H9 (cell line): ENCODE data around the gene NUP210. TPM values are rescaled to one million over a fixed set of nuclear protein-coding genes. Genes with fewer than 3 reads are reported as not detected.

Source experiments
- DNase-seq: peaks from one replicate; pipeline ENCODE4 v3.0.0-alpha.2; 2017
- H2AFZ ChIP-seq: one replicate; pipeline ENCODE4 v1.6.1; 2013; ENCODE audit warnings: mild to moderate bottlenecking, low read length, control low read depth, moderate library complexity
- H2AK5ac ChIP-seq: 2 replicates; pipeline ENCODE4 v1.6.1; 2013; ENCODE audit warnings: low read length, control low read depth, mixed read lengths; ENCODE audit not compliant: insufficient read length
- H2BK120ac ChIP-seq: one replicate; pipeline ENCODE4 v1.6.1; 2013; ENCODE audit warnings: low read depth, mild to moderate bottlenecking, low read length, control low read depth, inconsistent platforms; ENCODE audit not compliant: poor library complexity, severe bottlenecking
- H2BK12ac ChIP-seq: 2 replicates; pipeline ENCODE4 v1.6.1; 2013; ENCODE audit warnings: low read length, control low read depth, mixed read lengths, low read depth; ENCODE audit not compliant: insufficient read length
- H2BK15ac ChIP-seq: 2 replicates; pipeline ENCODE4 v1.6.1; 2013; ENCODE audit warnings: low read depth, low read length, control low read depth
- H2BK20ac ChIP-seq: one replicate; pipeline ENCODE4 v1.6.1; 2013; ENCODE audit warnings: low read depth, mild to moderate bottlenecking, low read length, control low read depth, inconsistent platforms; ENCODE audit not compliant: poor library complexity, severe bottlenecking
- H2BK5ac ChIP-seq: 2 replicates; pipeline ENCODE4 v1.6.1; 2013; ENCODE audit warnings: low read length, control low read depth, mixed read lengths; ENCODE audit not compliant: insufficient read length
- H3K14ac ChIP-seq: 2 replicates; pipeline ENCODE4 v1.6.1; 2013; ENCODE audit warnings: low read length, control low read depth; ENCODE audit not compliant: insufficient read depth
- H3K18ac ChIP-seq: 2 replicates; pipeline ENCODE4 v1.6.1; 2013; ENCODE audit warnings: low read depth, mild to moderate bottlenecking, mixed read lengths, low read length, control low read depth; ENCODE audit not compliant: insufficient read length
- H3K23ac ChIP-seq: 2 replicates; pipeline ENCODE4 v1.6.1; 2013; ENCODE audit warnings: low read length, control low read depth, mixed read lengths, low read depth; ENCODE audit not compliant: insufficient read length
- H3K23me2 ChIP-seq: 2 replicates; pipeline ENCODE4 v1.6.1; 2013; ENCODE audit warnings: low read depth, mild to moderate bottlenecking, mixed read lengths, low read length, control low read depth; ENCODE audit not compliant: insufficient read length, poor library complexity, severe bottlenecking
- H3K27ac ChIP-seq: 2 replicates; pipeline ENCODE4 v1.5.1; 2013; ENCODE audit warnings: low read length, control low read depth, mixed read lengths, low read depth; ENCODE audit not compliant: insufficient read length
- H3K27me3 ChIP-seq: 2 replicates; pipeline ENCODE4 v1.6.1; 2013; ENCODE audit warnings: low read length, control low read depth, inconsistent platforms; ENCODE audit not compliant: insufficient read depth
- H3K4ac ChIP-seq: 2 replicates; pipeline ENCODE4 v1.6.1; 2013; ENCODE audit warnings: low read depth, mild to moderate bottlenecking, control low read depth, inconsistent platforms, low read length, moderate library complexity
- H3K4me1 ChIP-seq: 2 replicates; pipeline ENCODE4 v1.6.1; 2013; ENCODE audit warnings: low read length, control low read depth, inconsistent platforms; ENCODE audit not compliant: insufficient read depth
- H3K4me2 ChIP-seq: 2 replicates; pipeline ENCODE4 v1.6.1; 2013; ENCODE audit warnings: low read length, control low read depth, mixed read lengths; ENCODE audit not compliant: insufficient read length, insufficient read depth
- H3K56ac ChIP-seq: 2 replicates; pipeline ENCODE4 v1.6.1; 2013; ENCODE audit warnings: low read depth, mild to moderate bottlenecking, mixed read lengths, low read length, control low read depth; ENCODE audit not compliant: insufficient read length
- H3K79me1 ChIP-seq: 2 replicates; pipeline ENCODE4 v1.6.1; 2013; ENCODE audit warnings: low read depth, mild to moderate bottlenecking, moderate library complexity, low read length, control low read depth, inconsistent platforms; ENCODE audit not compliant: insufficient read depth, poor library complexity, severe bottlenecking
- H3K79me2 ChIP-seq: 2 replicates; pipeline ENCODE4 v1.6.1; 2013; ENCODE audit warnings: low read length, control low read depth, inconsistent platforms; ENCODE audit not compliant: insufficient read depth
- H3K9ac ChIP-seq: 2 replicates; pipeline ENCODE4 v1.6.1; 2013; ENCODE audit warnings: low read length, control low read depth, mixed read lengths; ENCODE audit not compliant: insufficient read length; ENCODE audit errors: extremely low read depth
- H3K9me3 ChIP-seq: one replicate; pipeline ENCODE4 v1.6.1; 2013; ENCODE audit warnings: low read depth, low read length, inconsistent platforms; ENCODE audit not compliant: control insufficient read depth
- H3T11ph ChIP-seq: one replicate; pipeline ENCODE4 v1.6.1; 2013; ENCODE audit warnings: mild to moderate bottlenecking, low read length, control low read depth, inconsistent platforms
- H4K20me1 ChIP-seq: one replicate; pipeline ENCODE4 v1.6.1; 2013; ENCODE audit not compliant: control insufficient read depth, insufficient read length, insufficient read depth
- H4K5ac ChIP-seq: 2 replicates; pipeline ENCODE4 v1.6.1; 2013; ENCODE audit warnings: low read depth, mild to moderate bottlenecking, mixed read lengths, low read length, control low read depth; ENCODE audit not compliant: insufficient read length
- H4K8ac ChIP-seq: replicated peaks from 2 replicates; pipeline ENCODE4 v1.6.1; 2013; ENCODE audit warnings: low read length, control low read depth, mixed read lengths, low read depth; ENCODE audit not compliant: insufficient read length
- H4K91ac ChIP-seq: 2 replicates; pipeline ENCODE4 v1.6.1; 2013; ENCODE audit warnings: low read depth, mild to moderate bottlenecking, moderate library complexity, mixed read lengths, low read length, control low read depth; ENCODE audit not compliant: insufficient read length
- H3K27ac Mint-ChIP-seq, 3 experiments: 2 replicates in 2 of 3; 3 replicates in 1 of 3; pipeline ENCODE4 v1.8.0; 2020 to 2021; ENCODE audit warnings: mixed read lengths in 3 of 3, mild to moderate bottlenecking in 1 of 3, moderate library complexity in 1 of 3
- H3K27me3 Mint-ChIP-seq: 2 replicates; pipeline ENCODE4 v1.8.0; 2021; ENCODE audit warnings: low read depth, mild to moderate bottlenecking, moderate library complexity, mixed read lengths
- H3K36me3 Mint-ChIP-seq, 3 experiments: 2 replicates in 2 of 3; 3 replicates in 1 of 3; pipeline ENCODE4 v1.8.0; 2020 to 2021; ENCODE audit warnings: low read depth in 3 of 3, mixed read lengths in 3 of 3; ENCODE audit not compliant: insufficient read depth in 1 of 3
- H3K4me1 Mint-ChIP-seq, 2 experiments: 2 replicates each; pipeline ENCODE4 v1.8.0; 2020; ENCODE audit warnings: mixed read lengths in 2 of 2
- H3K4me3 Mint-ChIP-seq, 2 experiments: 2 replicates in 1 of 2; 3 replicates in 1 of 2; pipeline ENCODE4 v1.8.0; 2020 to 2021; ENCODE audit warnings: mild to moderate bottlenecking in 2 of 2, mixed read lengths in 2 of 2, moderate library complexity in 1 of 2
- H3K9me3 Mint-ChIP-seq, 2 experiments: 2 replicates in 1 of 2; 3 replicates in 1 of 2; pipeline ENCODE4 v1.8.0; 2020; ENCODE audit warnings: mild to moderate bottlenecking in 2 of 2, mixed read lengths in 2 of 2, moderate library complexity in 1 of 2
- CTCF ChIP-seq: fragments of 200-600 bp; sonication (generic); conservative IDR thresholded peaks from 3 replicates; pipeline ENCODE4 v1.8.0; 2021; ENCODE audit warnings: antibody characterized with exemption, mild to moderate bottlenecking
- WGBS: extraction: QIAGEN DNeasy Blood & Tissue Kit; methylation state at CpG from one replicate; pipeline ENCODE4 v1.1.7; 2013; ENCODE audit warnings: missing lambda C conversion rate, low lambda C conversion rate, mixed read lengths; ENCODE audit not compliant: insufficient read length; ENCODE audit errors: extremely low coverage; 5-methylcytosine and 5-hydroxymethylcytosine counted together
- total RNA-seq: library from RNA; stranded (reverse); gene quantifications from 2 replicates; pipeline ENCODE4 v1.2.1, GENCODE V29; 2021

NUP210 gene
- total RNA-seq, 1 experiment from 2014 or later: 48.8 TPM

- H3K36me3 Mint-ChIP-seq: peaks cover 47 to 80% (median 75%) of the 10 kb centered on the region in 3 experiments
- H2BK120ac ChIP-seq: no peak overlapping the region
- no peak overlapping the region for H3T11ph ChIP-seq
- H4K91ac ChIP-seq: no peak overlapping the region
- TF ChIP-seq CTCF: no peak
- WGBS: no CpG with 5 or more reads among the region's 5 CpGs
- H3K23me2 ChIP-seq: no peaks in the 10 kb centered on the region
- no peaks in the 10 kb centered on the region for H4K20me1 ChIP-seq
- H4K8ac ChIP-seq: no peak overlapping the region
- no peaks in the 10 kb centered on the region for H3K27me3 Mint-ChIP-seq
- no peaks in the 10 kb centered on the region for H3K79me2 ChIP-seq
- H3K4me1 ChIP-seq: no peaks in the 10 kb centered on the region
- H2BK12ac ChIP-seq: no peak overlapping the region
- H2BK5ac ChIP-seq: no peak overlapping the region
- no peak overlapping the region for H3K18ac ChIP-seq
- no peak overlapping the region for H3K14ac ChIP-seq
- no peaks in the 10 kb centered on the region for H3K9me3 ChIP-seq
- no peak overlapping the region for H2AK5ac ChIP-seq
- H3K9me3 Mint-ChIP-seq: no peaks in the 10 kb centered on the region
- no peaks in the 10 kb centered on the region for H3K4me1 Mint-ChIP-seq
- no peak overlapping the region for H2BK20ac ChIP-seq
- no peak overlapping the region for H3K27ac ChIP-seq
- DNase-seq: no peak
- no peaks in the 10 kb centered on the region for H3K27me3 ChIP-seq
- H2AFZ ChIP-seq: no peak overlapping the region
- no peak overlapping the region for H3K4me3 Mint-ChIP-seq
- H4K5ac ChIP-seq: no peak overlapping the region
- H3K23ac ChIP-seq: no peak overlapping the region
- H3K4ac ChIP-seq: no peak overlapping the region
- H3K27ac Mint-ChIP-seq: peak overlapping the region in 2 of 3 experiments; percentile 83 to 86; a peak in 2 of 7 replicates
- no peak overlapping the region for H3K9ac ChIP-seq
- H3K4me2 ChIP-seq: no peak overlapping the region
- no peaks in the 10 kb centered on the region for H3K79me1 ChIP-seq
- H2BK15ac ChIP-seq: no peak overlapping the region
- no peak overlapping the region for H3K56ac ChIP-seq
Observed at GRCh38 chr3:13323822-13324221, 96.3 kb downstream of the NUP210 start.
